Fibroblast of lung (primary cell): ENCODE measurements around the gene ITCH.

Experiments used
- CTCF ChIP-seq, 2 donors: IDR thresholded peaks in 1 of 2; conservative IDR thresholded peaks in 1 of 2; 1 replicate in 1 of 2; 2 replicates in 1 of 2; pipeline ENCODE4 v1.5.1; 2011 to 2012; ENCODE audit warnings: low read length in 2 of 2, control low read depth in 1 of 2, inconsistent platforms in 1 of 2, low read depth in 1 of 2, mild to moderate bottlenecking in 1 of 2
- EZH2 ChIP-seq: IDR thresholded peaks from 2 replicates; pipeline ENCODE4 v1.5.1; 2012; ENCODE audit warnings: low read length, control low read depth, mild to moderate bottlenecking; ENCODE audit errors: missing control alignments

GRCh38 chr20:34404803-34405202 is 41.7 kb downstream of the ITCH start:
- TF ChIP-seq CTCF (conservative IDR thresholded peaks at IDR 0.05 in 1 of 2, IDR thresholded peaks at IDR 0.05 in 1 of 2; ENCODE audit: low read depth in 1 of 2, low read length in 2 of 2) (no peak), EZH2 (no peak)
